Ovary (tissue), 9 donors: ENCODE results near the gene CEP76. TPM values are rescaled to one million over a fixed set of nuclear protein-coding genes. Genes with fewer than 3 reads are reported as not detected.

Source experiments
- DNase-seq, 5 donors: peaks; one replicate each; pipeline ENCODE4 v3.0.0-alpha.2; 2019 to 2020
- H3K27ac ChIP-seq, 2 donors: fragments of 200-600 bp; one replicate each; pipeline versions ENCODE4 v1.5.1 to v1.8.0; 2019 to 2022
- H3K27me3 ChIP-seq: fragments of 200-600 bp; one replicate; pipeline ENCODE4 v1.8.0; 2022
- H3K36me3 ChIP-seq: fragments of 200-600 bp; sonication (generic); one replicate; pipeline ENCODE4 v1.5.1; 2019
- H3K4me1 ChIP-seq: one replicate; pipeline ENCODE4 v1.8.1; 2013; ENCODE audit warnings: mild to moderate bottlenecking, moderate library complexity; ENCODE audit not compliant: insufficient read depth
- H3K4me3 ChIP-seq: fragments of 200-600 bp; sonication (generic); one replicate; pipeline ENCODE4 v1.5.1; 2017
- H3K9me3 ChIP-seq, 2 donors: fragments of 200-600 bp in 1 of 2; sonication (generic) in 1 of 2; one replicate each; pipeline versions ENCODE4 v1.5.1 to v1.8.1; 2013 to 2019; ENCODE audit warnings: mild to moderate bottlenecking in 1 of 2, moderate library complexity in 1 of 2
- CTCF ChIP-seq, 3 donors: fragments of 450-650 bp in 2 of 3; fragments of 200-600 bp in 1 of 3; IDR thresholded peaks; one replicate each; pipeline versions ENCODE4 v1.5.1 to v1.8.0; 2016 to 2022; ENCODE audit warnings: antibody characterized with exemption in 3 of 3, mild to moderate bottlenecking in 1 of 3
- EP300 ChIP-seq: sonication (generic); formaldehyde crosslinking; IDR thresholded peaks from one replicate; pipeline ENCODE4 v1.6.1; 2017; ENCODE audit warnings: antibody characterized with exemption
- POLR2A ChIP-seq: fragments of 450-650 bp; IDR thresholded peaks from one replicate; pipeline ENCODE4 v1.6.1; 2017; ENCODE audit warnings: antibody characterized with exemption, mild to moderate bottlenecking, moderate library complexity
- WGBS, 3 donors: extraction: QIAGEN DNeasy Blood & Tissue Kit in 1 of 3; methylation state at CpG; one replicate each; pipeline versions ENCODE4 v1.1.5 to v1.1.7; 2013 to 2017; 5-methylcytosine and 5-hydroxymethylcytosine counted together
- intact Hi-C, 4 donors: fragments of 100-400 bp; cut with DNase I; formaldehyde crosslinking; loops; one replicate each; pipeline versions ENCODE4 v1.11.0 to v1.15.1; 2022 to 2023
- polyA plus RNA-seq, 2 donors: library from polyadenylated mRNA; stranded (reverse); fragments of 200-250 nt in 1 of 2; fragments of 350-450 nt in 1 of 2; fragmentation: Illumina TruSeq in 1 of 2; extraction: RNeasy Lipid Tissue Mini Kit (QIAGEN cat#74804) in 1 of 2; gene quantifications; one replicate each; pipeline ENCODE4 v1.2.3, GENCODE V29; 2013 to 2014
- total RNA-seq, 7 donors: library from RNA; depleted of rRNA in 2 of 7; stranded (reverse); fragments of >200 nt in 2 of 7; fragmentation: NEBNext Ultra II Directional in 3 of 7; extraction: Animal tissue kit (Norgen Biotek cat#: 25700) in 3 of 7; gene quantifications; one replicate each; pipeline versions ENCODE4 v1.1.0 to v1.2.4, GENCODE V29; 2016 to 2023
- donor health status: DM: no; HTN: no; CAD: no; lungs with moderate emphysema.
- donor health status: DM: no; HTN: no; CAD: no.
- donor health status: Bipolar disorder and iron deficiency.
- donor health status: DM: yes; HTN: yes; CAD: no.
- donor health status: DM: no; HTN: no; CAD: no.
- donor health status: DM: yes; HTN: yes; CAD: no.

CEP76 gene
- total and polyA plus RNA-seq, 9 donors, result 4.8 to 8.3 (median 5.9) TPM

- peaks cover 3% of the 10 kb centered on the region for H3K4me1 ChIP-seq
- no peak overlapping the region for H3K4me3 ChIP-seq
- no peaks in the 10 kb centered on the region for H3K9me3 ChIP-seq
- TF ChIP-seq POLR2A, result no peak
- no peak for TF ChIP-seq EP300
- no peak for TF ChIP-seq CTCF (IDR thresholded peaks at IDR 0.05)
- intact Hi-C loops, result no loop called here
- no peaks in the 10 kb centered on the region for H3K36me3 ChIP-seq
- DNase-seq, result no peak
- WGBS, 3 donors, result 67 to 88% (median 72%) methylated on average over 6 of the region's 6 CpGs
- no peaks in the 10 kb centered on the region for H3K27me3 ChIP-seq
- H3K27ac ChIP-seq, result no peak overlapping the region
Measured at GRCh38 chr18:12640881-12641200, 61.7 kb downstream of the CEP76 start.

GRCh38 chr18:12639990-12640880 lies 62.3 kb downstream of the CEP76 start:
- 67 to 77% (median 76%) methylated on average over 5 of the region's 5 CpGs for WGBS, 3 donors
- Histone ChIP-seq H3K9me3 (no peaks in the 10 kb centered on the region), H3K4me1 (peaks cover under 1% of the 10 kb centered on the region), H3K4me3 (no peak overlapping the region), H3K27me3 (no peaks in the 10 kb centered on the region), H3K36me3 (no peaks in the 10 kb centered on the region), H3K27ac (no peak overlapping the region)
- no peak for TF ChIP-seq POLR2A
- no peak for TF ChIP-seq CTCF (IDR thresholded peaks at IDR 0.05)
- no peak for TF ChIP-seq EP300
- DNase-seq, result no peak
- intact Hi-C loops, result no loop called here

GRCh38 chr18:12638644-12639124 lies 63.8 kb downstream of the CEP76 start:
- Histone ChIP-seq H3K4me3 (no peak overlapping the region), H3K27me3 (no peaks in the 10 kb centered on the region), H3K36me3 (no peaks in the 10 kb centered on the region), H3K9me3 (no peaks in the 10 kb centered on the region), H3K27ac (no peak overlapping the region), H3K4me1 (no peaks in the 10 kb centered on the region)
- no peak for DNase-seq
- intact Hi-C loops, result no loop called here
- TF ChIP-seq EP300 (no peak), POLR2A (no peak), CTCF (IDR thresholded peaks at IDR 0.05) (no peak)
- 65 to 81% (median 80%) methylated on average over 3 of the region's 3 CpGs for WGBS, 3 donors

- DNase-seq, result no peak
- intact Hi-C loops, result no loop called here
- H3K4me3 ChIP-seq, result no peak overlapping the region
- no peaks in the 10 kb centered on the region for H3K4me1 ChIP-seq
- H3K27ac ChIP-seq, result no peak overlapping the region
- H3K9me3 ChIP-seq, result no peaks in the 10 kb centered on the region
- TF ChIP-seq POLR2A, result no peak
- no peak for TF ChIP-seq EP300
- TF ChIP-seq CTCF (IDR thresholded peaks at IDR 0.05), result no peak
- H3K27me3 ChIP-seq, result no peaks in the 10 kb centered on the region
- WGBS, 3 donors, result 97 to 98% (median 97%) methylated on average over 4 of the region's 4 CpGs
- no peaks in the 10 kb centered on the region for H3K36me3 ChIP-seq
Measured at GRCh38 chr18:12637901-12638643, 64.5 kb downstream of the CEP76 start.
